IPS-11a (cell line): ENCODE data around the gene TBC1D22A.

ENCODE experiments used
- H3K4me3 ChIP-seq: one replicate; pipeline ENCODE4 v1.5.1; 2013; ENCODE audit warnings: low read depth, low read length, control low read depth

Gene TBC1D22A

GRCh38 chr22:46875089-46875488, 112.6 kb downstream of the TBC1D22A start:
- H3K4me3 ChIP-seq = no peak overlapping the region

- H3K4me3 ChIP-seq = no peak overlapping the region
These were observed 114.0 kb downstream of the TBC1D22A start for GRCh38 chr22:46876357-46876934.

GRCh38 chr22:46878191-46878948, 115.9 kb downstream of the TBC1D22A start:
- H3K4me3 ChIP-seq = no peak overlapping the region

- no peak overlapping the region for H3K4me3 ChIP-seq
These were observed 116.6 kb downstream of the TBC1D22A start for GRCh38 chr22:46879083-46879482.

- no peak overlapping the region for H3K4me3 ChIP-seq
These were observed 119.1 kb downstream of the TBC1D22A start for GRCh38 chr22:46881373-46882118.

GRCh38 chr22:46883092-46883910, 120.9 kb downstream of the TBC1D22A start:
- H3K4me3 ChIP-seq = no peak overlapping the region

GRCh38 chr22:46884365-46884764, 121.9 kb downstream of the TBC1D22A start:
- H3K4me3 ChIP-seq = no peak overlapping the region

- H3K4me3 ChIP-seq = no peak overlapping the region
These were observed 125.5 kb downstream of the TBC1D22A start for GRCh38 chr22:46887978-46888377.

GRCh38 chr22:46890819-46891218, 128.4 kb downstream of the TBC1D22A start:
- H3K4me3 ChIP-seq = no peak overlapping the region

- no peak overlapping the region for H3K4me3 ChIP-seq
These were observed 129.0 kb downstream of the TBC1D22A start for GRCh38 chr22:46891382-46891951.

GRCh38 chr22:46892866-46893265, 130.4 kb downstream of the TBC1D22A start:
- H3K4me3 ChIP-seq = no peak overlapping the region

- no peak overlapping the region for H3K4me3 ChIP-seq
These were observed 131.0 kb downstream of the TBC1D22A start for GRCh38 chr22:46893281-46894020.

GRCh38 chr22:46894081-46894671, 131.7 kb downstream of the TBC1D22A start:
- no peak overlapping the region for H3K4me3 ChIP-seq

- no peak overlapping the region for H3K4me3 ChIP-seq
These were observed 132.6 kb downstream of the TBC1D22A start for GRCh38 chr22:46894851-46895640.

- H3K4me3 ChIP-seq = no peak overlapping the region
These were observed 133.3 kb downstream of the TBC1D22A start for GRCh38 chr22:46895753-46896152.

GRCh38 chr22:46896166-46896565, 133.7 kb downstream of the TBC1D22A start:
- no peak overlapping the region for H3K4me3 ChIP-seq

- no peak overlapping the region for H3K4me3 ChIP-seq
These were observed 134.3 kb downstream of the TBC1D22A start for GRCh38 chr22:46896568-46897245.

- H3K4me3 ChIP-seq = no peak overlapping the region
These were observed 134.8 kb downstream of the TBC1D22A start for GRCh38 chr22:46897246-46897623.
